PC-9 (cell line): ENCODE results near the gene SDR39U1.

Experiments
- CTCF ChIP-seq: fragments of 200-600 bp; sonication (generic); conservative IDR thresholded peaks from 2 replicates; pipeline ENCODE4 v1.6.1; 2017; ENCODE audit warnings: mixed run types, antibody characterized with exemption, mild to moderate bottlenecking, moderate library complexity
- EZH2 ChIP-seq: fragments of 200-600 bp; sonication (generic); IDR thresholded peaks from 2 replicates; pipeline ENCODE4 v1.8.0; 2017; ENCODE audit warnings: antibody characterized with exemption, low read depth

- TF ChIP-seq CTCF = no peak
- TF ChIP-seq EZH2 = no peak
Observed at GRCh38 chr14:24456980-24457379, 14.4 kb upstream of the SDR39U1 start.
